Mesendoderm (in vitro differentiated cells): ENCODE data around the gene CADM2.
A peak's percentile ranks its signal among the peaks of the same experiment; 100 is the strongest.

Source experiments
- DNase-seq: peaks from one replicate; pipeline ENCODE4 v3.0.0; 2013
- H2AK5ac ChIP-seq: 2 replicates; pipeline ENCODE4 v1.6.1; 2013; ENCODE audit warnings: low read length, inconsistent platforms
- H2BK120ac ChIP-seq: 2 replicates; pipeline ENCODE4 v1.6.1; 2013; ENCODE audit warnings: low read depth, mild to moderate bottlenecking, low read length, moderate library complexity, mixed read lengths
- H2BK15ac ChIP-seq: replicated peaks from 2 replicates; pipeline ENCODE4 v1.6.1; 2013; ENCODE audit warnings: low read depth, mild to moderate bottlenecking, moderate library complexity
- H2BK5ac ChIP-seq: 2 replicates; pipeline ENCODE4 v1.6.1; 2013; ENCODE audit warnings: low read length, inconsistent platforms
- H3K18ac ChIP-seq: 2 replicates; pipeline ENCODE4 v1.6.1; 2013; ENCODE audit warnings: mild to moderate bottlenecking, low read length, mixed read lengths
- H3K23ac ChIP-seq: one replicate; pipeline ENCODE4 v1.6.1; 2013; ENCODE audit warnings: low read length
- H3K27ac ChIP-seq: 2 replicates; pipeline ENCODE4 v1.5.1; 2013; ENCODE audit warnings: low read depth, mild to moderate bottlenecking, inconsistent platforms, low read length, moderate library complexity
- H3K27me3 ChIP-seq: 2 replicates; pipeline ENCODE4 v1.6.1; 2013; ENCODE audit warnings: low read length, control low read depth, mild to moderate bottlenecking, inconsistent platforms; ENCODE audit not compliant: insufficient read depth, poor library complexity
- H3K36me3 ChIP-seq: 2 replicates; pipeline ENCODE4 v1.6.1; 2013; ENCODE audit warnings: low read length, inconsistent platforms; ENCODE audit not compliant: control insufficient read depth, insufficient read depth
- H3K4ac ChIP-seq: one replicate; pipeline ENCODE4 v1.6.1; 2013; ENCODE audit warnings: low read depth, mild to moderate bottlenecking, low read length, moderate library complexity
- H3K4me1 ChIP-seq: 2 replicates; pipeline ENCODE4 v1.6.1; 2013; ENCODE audit warnings: low read depth, low read length, inconsistent platforms; ENCODE audit not compliant: control insufficient read depth
- H3K4me2 ChIP-seq: 2 replicates; pipeline ENCODE4 v1.6.1; 2013; ENCODE audit warnings: low read length
- H3K4me3 ChIP-seq: 2 replicates; pipeline ENCODE4 v1.5.1; 2013; ENCODE audit warnings: mild to moderate bottlenecking, low read length
- H3K56ac ChIP-seq: one replicate; pipeline ENCODE4 v1.6.1; 2013; ENCODE audit warnings: low read length
- H3K79me1 ChIP-seq: 2 replicates; pipeline ENCODE4 v1.6.1; 2013; ENCODE audit warnings: low read length, inconsistent platforms
- H3K79me2 ChIP-seq: 2 replicates; pipeline ENCODE4 v1.6.1; 2013; ENCODE audit warnings: mild to moderate bottlenecking, low read length; ENCODE audit not compliant: control insufficient read depth, insufficient read depth
- H3K9ac ChIP-seq: 2 replicates; pipeline ENCODE4 v1.6.1; 2013; ENCODE audit warnings: low read length, inconsistent platforms
- H4K5ac ChIP-seq: one replicate; pipeline ENCODE4 v1.6.1; 2013; ENCODE audit warnings: low read length
- H4K8ac ChIP-seq: one replicate; pipeline ENCODE4 v1.6.1; 2013; ENCODE audit warnings: low read depth, mild to moderate bottlenecking, control low read depth, low read length, moderate library complexity
- WGBS: extraction: QIAGEN DNeasy Blood & Tissue Kit; methylation state at CpG from one replicate; pipeline ENCODE4 v1.1.7; 2013; ENCODE audit warnings: low lambda C conversion rate, missing lambda C conversion rate; ENCODE audit not compliant: insufficient coverage; ENCODE audit errors: extremely low coverage; 5-methylcytosine and 5-hydroxymethylcytosine counted together

CADM2 gene

GRCh38 chr3:85337895-85338294 is 379.1 kb downstream of the CADM2 start:
- no peak for DNase-seq
- Histone ChIP-seq H3K4ac (no peak overlapping the region), H2BK120ac (no peak overlapping the region), H3K9ac (no peak overlapping the region), H2BK5ac (no peak overlapping the region), H3K4me1 (no peaks in the 10 kb centered on the region), H3K27me3 (no peaks in the 10 kb centered on the region), H2AK5ac (no peak overlapping the region), H3K4me2 (no peak overlapping the region), H3K23ac (no peak overlapping the region), H4K8ac (no peak overlapping the region), H3K18ac (no peak overlapping the region), H4K5ac (no peak overlapping the region), H2BK15ac (no peak overlapping the region), H3K4me3 (no peak overlapping the region), H3K79me2 (no peaks in the 10 kb centered on the region), H3K27ac (no peak overlapping the region), H3K56ac (no peak overlapping the region), H3K36me3 (no peaks in the 10 kb centered on the region), H3K79me1 (no peaks in the 10 kb centered on the region)
- no CpG with 5 or more reads among the region's 2 CpGs for WGBS

- Histone ChIP-seq H3K4me3 (no peak overlapping the region), H3K4me2 (no peak overlapping the region), H3K27me3 (no peaks in the 10 kb centered on the region), H3K27ac (no peak overlapping the region), H3K18ac (no peak overlapping the region), H3K79me2 (no peaks in the 10 kb centered on the region), H2BK120ac (no peak overlapping the region), H2BK5ac (no peak overlapping the region), H4K8ac (no peak overlapping the region), H3K79me1 (no peaks in the 10 kb centered on the region), H2AK5ac (no peak overlapping the region), H3K4me1 (no peaks in the 10 kb centered on the region), H3K23ac (no peak overlapping the region), H2BK15ac (no peak overlapping the region), H3K4ac (no peak overlapping the region), H3K56ac (no peak overlapping the region), H4K5ac (no peak overlapping the region), H3K36me3 (no peaks in the 10 kb centered on the region), H3K9ac (no peak overlapping the region)
- WGBS = no CpG with 5 or more reads among the region's 3 CpGs
- DNase-seq = peak; percentile 36
These were observed 384.1 kb downstream of the CADM2 start for GRCh38 chr3:85342915-85343314.

- Histone ChIP-seq H3K4me3 (no peak overlapping the region), H3K4me1 (no peaks in the 10 kb centered on the region), H4K5ac (no peak overlapping the region), H3K23ac (no peak overlapping the region), H2BK120ac (no peak overlapping the region), H3K79me2 (no peaks in the 10 kb centered on the region), H3K36me3 (no peaks in the 10 kb centered on the region), H3K4me2 (no peak overlapping the region), H4K8ac (no peak overlapping the region), H3K9ac (no peak overlapping the region), H3K27ac (no peak overlapping the region), H3K79me1 (no peaks in the 10 kb centered on the region), H3K27me3 (no peaks in the 10 kb centered on the region), H3K18ac (no peak overlapping the region), H2BK15ac (no peak overlapping the region), H2AK5ac (no peak overlapping the region), H2BK5ac (no peak overlapping the region), H3K56ac (no peak overlapping the region), H3K4ac (no peak overlapping the region)
- no peak for DNase-seq
- no CpG with 5 or more reads among the region's 4 CpGs for WGBS
These were observed 396.8 kb downstream of the CADM2 start for GRCh38 chr3:85355572-85355971.

- H3K79me1 ChIP-seq = no peaks in the 10 kb centered on the region
- no peak overlapping the region for H3K56ac ChIP-seq
- H3K27ac ChIP-seq = no peak overlapping the region
- H3K18ac ChIP-seq = no peak overlapping the region
- H2BK15ac ChIP-seq = no peak overlapping the region
- no peak overlapping the region for H3K4ac ChIP-seq
- H3K23ac ChIP-seq = no peak overlapping the region
- H3K27me3 ChIP-seq = no peaks in the 10 kb centered on the region
- H2BK120ac ChIP-seq = no peak overlapping the region
- no peak overlapping the region for H3K4me3 ChIP-seq
- H2BK5ac ChIP-seq = no peak overlapping the region
- DNase-seq = peak; percentile 77
- H3K79me2 ChIP-seq = no peaks in the 10 kb centered on the region
- H2AK5ac ChIP-seq = no peak overlapping the region
- WGBS = no CpG with 5 or more reads among the region's 6 CpGs
- no peaks in the 10 kb centered on the region for H3K4me1 ChIP-seq
- H3K4me2 ChIP-seq = no peak overlapping the region
- no peak overlapping the region for H4K8ac ChIP-seq
- H3K36me3 ChIP-seq = no peaks in the 10 kb centered on the region
- no peak overlapping the region for H4K5ac ChIP-seq
- no peak overlapping the region for H3K9ac ChIP-seq
These were observed 402.1 kb downstream of the CADM2 start for GRCh38 chr3:85360742-85361387.

GRCh38 chr3:85364296-85364909 is 405.6 kb downstream of the CADM2 start:
- Histone ChIP-seq H2BK120ac (no peak overlapping the region), H4K8ac (no peak overlapping the region), H3K27ac (no peak overlapping the region), H2AK5ac (no peak overlapping the region), H3K79me1 (no peaks in the 10 kb centered on the region), H3K18ac (no peak overlapping the region), H3K56ac (no peak overlapping the region), H3K79me2 (no peaks in the 10 kb centered on the region), H3K4me2 (no peak overlapping the region), H4K5ac (no peak overlapping the region), H3K27me3 (no peaks in the 10 kb centered on the region), H3K9ac (no peak overlapping the region), H3K23ac (no peak overlapping the region), H3K36me3 (no peaks in the 10 kb centered on the region), H3K4me3 (no peak overlapping the region), H2BK5ac (no peak overlapping the region), H3K4ac (no peak overlapping the region), H3K4me1 (no peaks in the 10 kb centered on the region), H2BK15ac (no peak overlapping the region)
- no peak for DNase-seq
- WGBS = no CpG with 5 or more reads among the region's 5 CpGs

- H3K27ac ChIP-seq = no peak overlapping the region
- no peak overlapping the region for H2AK5ac ChIP-seq
- no peak overlapping the region for H3K4me2 ChIP-seq
- no peaks in the 10 kb centered on the region for H3K27me3 ChIP-seq
- H3K56ac ChIP-seq = no peak overlapping the region
- H3K79me1 ChIP-seq = no peaks in the 10 kb centered on the region
- WGBS = no CpG with 5 or more reads among the region's 4 CpGs
- no peak overlapping the region for H3K9ac ChIP-seq
- H2BK15ac ChIP-seq = no peak overlapping the region
- no peak overlapping the region for H2BK120ac ChIP-seq
- no peak overlapping the region for H3K4ac ChIP-seq
- DNase-seq = no peak
- no peak overlapping the region for H3K4me3 ChIP-seq
- no peaks in the 10 kb centered on the region for H3K4me1 ChIP-seq
- no peaks in the 10 kb centered on the region for H3K36me3 ChIP-seq
- no peak overlapping the region for H2BK5ac ChIP-seq
- H4K8ac ChIP-seq = no peak overlapping the region
- no peak overlapping the region for H3K18ac ChIP-seq
- H4K5ac ChIP-seq = no peak overlapping the region
- no peak overlapping the region for H3K23ac ChIP-seq
- no peaks in the 10 kb centered on the region for H3K79me2 ChIP-seq
These were observed 411.6 kb downstream of the CADM2 start for GRCh38 chr3:85370341-85370740.
